ENCODE data around the gene CHST10.
A peak's percentile ranks its signal among the peaks of the same experiment; 100 is the strongest.

Gene CHST10

GRCh38 chr2:100425573-100426383 lies 8.3 kb upstream of the CHST10 start:
- H3K36me3 ChIP-seq (ENCODE audit: control insufficient read depth, insufficient read depth, low read length), result no peaks in the 10 kb centered on the region
- H3K9ac ChIP-seq (ENCODE audit: low read length), result no peak overlapping the region
- H3K4me1 ChIP-seq (ENCODE audit: control insufficient read depth, insufficient read depth, low read length), result peaks cover 4% of the 10 kb centered on the region
- no peaks in the 10 kb centered on the region for H3K27me3 ChIP-seq (ENCODE audit: control insufficient read depth, insufficient read depth, low read length)
- no peak overlapping the region for H3K4me3 ChIP-seq (ENCODE audit: low read length)
- H3K27ac ChIP-seq (ENCODE audit: low read depth, low read length), result peak overlapping the region; percentile 53

GRCh38 chr2:100425107-100425506 lies 7.6 kb upstream of the CHST10 start:
- peak overlapping the region; percentile 53 for H3K27ac ChIP-seq (ENCODE audit: low read depth, low read length)
- H3K4me1 ChIP-seq (ENCODE audit: control insufficient read depth, insufficient read depth, low read length), result peaks cover 4% of the 10 kb centered on the region
- no peak overlapping the region for H3K4me3 ChIP-seq (ENCODE audit: low read length)
- no peak overlapping the region for H3K9ac ChIP-seq (ENCODE audit: low read length)
- no peaks in the 10 kb centered on the region for H3K36me3 ChIP-seq (ENCODE audit: control insufficient read depth, insufficient read depth, low read length)
- no peaks in the 10 kb centered on the region for H3K27me3 ChIP-seq (ENCODE audit: control insufficient read depth, insufficient read depth, low read length)

GRCh38 chr2:100424277-100424875 lies 6.9 kb upstream of the CHST10 start:
- H3K27ac ChIP-seq (ENCODE audit: low read depth, low read length), result no peak overlapping the region
- H3K4me3 ChIP-seq (ENCODE audit: low read length), result no peak overlapping the region
- peaks cover 4% of the 10 kb centered on the region for H3K4me1 ChIP-seq (ENCODE audit: control insufficient read depth, insufficient read depth, low read length)
- H3K9ac ChIP-seq (ENCODE audit: low read length), result no peak overlapping the region
- no peaks in the 10 kb centered on the region for H3K36me3 ChIP-seq (ENCODE audit: control insufficient read depth, insufficient read depth, low read length)
- no peaks in the 10 kb centered on the region for H3K27me3 ChIP-seq (ENCODE audit: control insufficient read depth, insufficient read depth, low read length)

- Histone ChIP-seq H3K27ac (ENCODE audit: low read depth, low read length) (no peak overlapping the region), H3K27me3 (ENCODE audit: control insufficient read depth, insufficient read depth, low read length) (no peaks in the 10 kb centered on the region), H3K9ac (ENCODE audit: low read length) (no peak overlapping the region), H3K4me1 (ENCODE audit: control insufficient read depth, insufficient read depth, low read length) (peaks cover 4% of the 10 kb centered on the region), H3K36me3 (ENCODE audit: control insufficient read depth, insufficient read depth, low read length) (no peaks in the 10 kb centered on the region), H3K4me3 (ENCODE audit: low read length) (no peak overlapping the region)
Observed at GRCh38 chr2:100423631-100424030, 6.2 kb upstream of the CHST10 start.

- Histone ChIP-seq H3K27ac (ENCODE audit: low read depth, low read length) (no peak overlapping the region), H3K4me1 (ENCODE audit: control insufficient read depth, insufficient read depth, low read length) (peaks cover 4% of the 10 kb centered on the region), H3K27me3 (ENCODE audit: control insufficient read depth, insufficient read depth, low read length) (no peaks in the 10 kb centered on the region), H3K9ac (ENCODE audit: low read length) (no peak overlapping the region), H3K4me3 (ENCODE audit: low read length) (no peak overlapping the region), H3K36me3 (ENCODE audit: control insufficient read depth, insufficient read depth, low read length) (no peaks in the 10 kb centered on the region)
Observed at GRCh38 chr2:100422320-100423055, 5.0 kb upstream of the CHST10 start.

- Histone ChIP-seq H3K4me3 (ENCODE audit: low read length) (no peak overlapping the region), H3K27me3 (ENCODE audit: control insufficient read depth, insufficient read depth, low read length) (peaks cover 2% of the 10 kb centered on the region), H3K27ac (ENCODE audit: low read depth, low read length) (no peak overlapping the region), H3K9ac (ENCODE audit: low read length) (no peak overlapping the region), H3K36me3 (ENCODE audit: control insufficient read depth, insufficient read depth, low read length) (no peaks in the 10 kb centered on the region), H3K4me1 (ENCODE audit: control insufficient read depth, insufficient read depth, low read length) (peaks cover 9% of the 10 kb centered on the region)
Observed at GRCh38 chr2:100419915-100420314, 2.4 kb upstream of the CHST10 start.

- no peaks in the 10 kb centered on the region for H3K36me3 ChIP-seq (ENCODE audit: control insufficient read depth, insufficient read depth, low read length)
- peaks cover 5% of the 10 kb centered on the region for H3K4me1 ChIP-seq (ENCODE audit: control insufficient read depth, insufficient read depth, low read length)
- H3K27me3 ChIP-seq (ENCODE audit: control insufficient read depth, insufficient read depth, low read length), result peaks cover 2% of the 10 kb centered on the region
- no peak overlapping the region for H3K27ac ChIP-seq (ENCODE audit: low read depth, low read length)
- H3K9ac ChIP-seq (ENCODE audit: low read length), result no peak overlapping the region
- H3K4me3 ChIP-seq (ENCODE audit: low read length), result no peak overlapping the region
Observed at GRCh38 chr2:100418406-100418962, 1.0 kb upstream of the CHST10 start.

- Histone ChIP-seq H3K36me3 (ENCODE audit: control insufficient read depth, insufficient read depth, low read length) (no peaks in the 10 kb centered on the region), H3K9ac (ENCODE audit: low read length) (no peak overlapping the region), H3K27me3 (ENCODE audit: control insufficient read depth, insufficient read depth, low read length) (peaks cover 2% of the 10 kb centered on the region), H3K4me1 (ENCODE audit: control insufficient read depth, insufficient read depth, low read length) (peaks cover 5% of the 10 kb centered on the region), H3K27ac (ENCODE audit: low read depth, low read length) (peak overlapping the region; percentile 57), H3K4me3 (ENCODE audit: low read length) (peak overlapping the region; percentile 70)
Observed at GRCh38 chr2:100417711-100418124, 250 bp upstream of the CHST10 start.

GRCh38 chr2:100416397-100416934 lies 1.0 kb downstream of the CHST10 start:
- Histone ChIP-seq H3K27ac (ENCODE audit: low read depth, low read length) (no peak overlapping the region), H3K9ac (ENCODE audit: low read length) (peak overlapping the region; percentile 25), H3K36me3 (ENCODE audit: control insufficient read depth, insufficient read depth, low read length) (no peaks in the 10 kb centered on the region), H3K27me3 (ENCODE audit: control insufficient read depth, insufficient read depth, low read length) (peaks cover 2% of the 10 kb centered on the region), H3K4me3 (ENCODE audit: low read length) (peak overlapping the region; percentile 70), H3K4me1 (ENCODE audit: control insufficient read depth, insufficient read depth, low read length) (peaks cover 5% of the 10 kb centered on the region)

- peaks cover 5% of the 10 kb centered on the region for H3K4me1 ChIP-seq (ENCODE audit: control insufficient read depth, insufficient read depth, low read length)
- no peaks in the 10 kb centered on the region for H3K36me3 ChIP-seq (ENCODE audit: control insufficient read depth, insufficient read depth, low read length)
- H3K27ac ChIP-seq (ENCODE audit: low read depth, low read length), result no peak overlapping the region
- H3K27me3 ChIP-seq (ENCODE audit: control insufficient read depth, insufficient read depth, low read length), result peaks cover 2% of the 10 kb centered on the region
- H3K9ac ChIP-seq (ENCODE audit: low read length), result no peak overlapping the region
- H3K4me3 ChIP-seq (ENCODE audit: low read length), result no peak overlapping the region
Observed at GRCh38 chr2:100413571-100413970, 3.9 kb downstream of the CHST10 start.

GRCh38 chr2:100412881-100413321 lies 4.6 kb downstream of the CHST10 start:
- H3K4me3 ChIP-seq (ENCODE audit: low read length), result no peak overlapping the region
- H3K36me3 ChIP-seq (ENCODE audit: control insufficient read depth, insufficient read depth, low read length), result no peaks in the 10 kb centered on the region
- no peak overlapping the region for H3K27ac ChIP-seq (ENCODE audit: low read depth, low read length)
- H3K4me1 ChIP-seq (ENCODE audit: control insufficient read depth, insufficient read depth, low read length), result peaks cover 5% of the 10 kb centered on the region
- H3K9ac ChIP-seq (ENCODE audit: low read length), result no peak overlapping the region
- H3K27me3 ChIP-seq (ENCODE audit: control insufficient read depth, insufficient read depth, low read length), result peaks cover 2% of the 10 kb centered on the region

GRCh38 chr2:100412466-100412865 lies 5.0 kb downstream of the CHST10 start:
- Histone ChIP-seq H3K4me1 (ENCODE audit: control insufficient read depth, insufficient read depth, low read length) (peaks cover 5% of the 10 kb centered on the region), H3K27me3 (ENCODE audit: control insufficient read depth, insufficient read depth, low read length) (peaks cover 2% of the 10 kb centered on the region), H3K36me3 (ENCODE audit: control insufficient read depth, insufficient read depth, low read length) (no peaks in the 10 kb centered on the region), H3K27ac (ENCODE audit: low read depth, low read length) (no peak overlapping the region), H3K4me3 (ENCODE audit: low read length) (no peak overlapping the region), H3K9ac (ENCODE audit: low read length) (no peak overlapping the region)
